A673 (cell line): ENCODE results near the gene CCDC171. TPM values are rescaled to one million over a fixed set of nuclear protein-coding genes. Genes with fewer than 3 reads are reported as not detected.

ENCODE experiments used
- BruUV-seq: library from RNA; stranded (reverse); fragments of 400-500 nt; replicated peaks from 2 replicates; lab custom pipeline; 2021; lab: Mats Ljungman, UMichigan
- CTCF ChIA-PET: fragments of 300-600 bp; sonication (Branson Sonifier 250); formaldehyde crosslinking; loops from one replicate; lab custom pipeline; 2022; ENCODE audit warnings: antibody characterized with exemption; lab: Charles Lee
- POLR2A ChIA-PET: fragments of 300-600 bp; sonication (Branson Sonifier 250); formaldehyde crosslinking; loops from one replicate; lab custom pipeline; 2022; ENCODE audit warnings: antibody characterized with exemption; ENCODE audit not compliant: low non-redundant PET; lab: Charles Lee
- DNase-seq: peaks from one replicate; pipeline ENCODE4 v3.0.0-alpha.2; 2015; ENCODE audit warnings: low spot score
- H3K27ac ChIP-seq: fragments of 200-600 bp; sonication (generic); 2 replicates; pipeline ENCODE4 v1.5.1; 2016; ENCODE audit warnings: mixed run types, low read depth, mild to moderate bottlenecking, mixed read lengths, antibody characterized with exemption, low read length; ENCODE audit not compliant: poor library complexity, severe bottlenecking
- H3K27me3 ChIP-seq: fragments of 200-600 bp; sonication (generic); replicated peaks from 2 replicates; pipeline ENCODE4 v1.6.1; 2017; ENCODE audit warnings: mixed run types, low read depth, mild to moderate bottlenecking, mixed read lengths, antibody characterized with exemption, low read length; ENCODE audit not compliant: insufficient read depth, poor library complexity
- H3K36me3 ChIP-seq: fragments of 200-600 bp; sonication (generic); 2 replicates; pipeline ENCODE4 v1.6.1; 2016; ENCODE audit warnings: mixed run types, mild to moderate bottlenecking, mixed read lengths, antibody characterized with exemption, low read length; ENCODE audit not compliant: insufficient read depth, poor library complexity, severe bottlenecking
- H3K4me1 ChIP-seq: fragments of 200-600 bp; sonication (generic); 2 replicates; pipeline ENCODE4 v1.6.1; 2017; ENCODE audit warnings: mixed run types, mild to moderate bottlenecking, mixed read lengths, antibody characterized with exemption, low read length; ENCODE audit not compliant: insufficient read depth, poor library complexity, severe bottlenecking
- H3K4me3 ChIP-seq: fragments of 200-600 bp; sonication (generic); 2 replicates; pipeline ENCODE4 v1.5.1; 2016; ENCODE audit warnings: low read depth, mixed run types, mild to moderate bottlenecking, mixed read lengths, low read length; ENCODE audit not compliant: poor library complexity, severe bottlenecking
- H3K9me3 ChIP-seq: fragments of 200-600 bp; sonication (generic); 2 replicates; pipeline ENCODE4 v1.6.1; 2016; ENCODE audit warnings: mixed run types, low read depth, mild to moderate bottlenecking, mixed read lengths, antibody characterized with exemption, low read length; ENCODE audit not compliant: poor library complexity, severe bottlenecking
- EZH2 ChIP-seq: fragments of 200-600 bp; sonication (generic); IDR thresholded peaks from 2 replicates; pipeline ENCODE4 v1.6.1; 2017; ENCODE audit warnings: borderline replicate concordance, low read depth, mild to moderate bottlenecking, mixed read lengths, antibody characterized with exemption, low read length; ENCODE audit not compliant: poor library complexity, severe bottlenecking
- intact Hi-C: fragments of 100-400 bp; cut with micrococcal nuclease; formaldehyde crosslinking; loops from one replicate; pipeline ENCODE4 v1.10.0; 2022; ENCODE audit not compliant: unreplicated experiment
- total RNA-seq: library from RNA; stranded (reverse); gene quantifications from 2 replicates; pipeline ENCODE4 v1.2.3, GENCODE V29; 2021
- TF ChIP-seq, protein P1 (sequence below): fragments of 300-800, 200-600 bp; sonication (generic); conservative IDR thresholded peaks from 2 replicates; pipeline ENCODE4 v1.5.1; 2017; ENCODE audit warnings: low read depth, mild to moderate bottlenecking, antibody characterized with exemption, low read length, moderate library complexity, mixed read lengths

The CCDC171 gene
- total RNA-seq, 1 experiment from 2014 or later: 72.5 TPM

GRCh38 chr9:15724016-15724415 lies 171.2 kb downstream of the CCDC171 start:
- ChIA-PET POLR2A (no interaction called here), CTCF (no interaction called here)
- Histone ChIP-seq H3K9me3 (no peaks in the 10 kb centered on the region), H3K36me3 (no peaks in the 10 kb centered on the region), H3K4me1 (no peaks in the 10 kb centered on the region), H3K27ac (no peak overlapping the region), H3K27me3 (no peaks in the 10 kb centered on the region), H3K4me3 (no peak overlapping the region)
- DNase-seq: no peak
- no peak for TF ChIP-seq EZH2
- TF ChIP-seq, protein P1, sequence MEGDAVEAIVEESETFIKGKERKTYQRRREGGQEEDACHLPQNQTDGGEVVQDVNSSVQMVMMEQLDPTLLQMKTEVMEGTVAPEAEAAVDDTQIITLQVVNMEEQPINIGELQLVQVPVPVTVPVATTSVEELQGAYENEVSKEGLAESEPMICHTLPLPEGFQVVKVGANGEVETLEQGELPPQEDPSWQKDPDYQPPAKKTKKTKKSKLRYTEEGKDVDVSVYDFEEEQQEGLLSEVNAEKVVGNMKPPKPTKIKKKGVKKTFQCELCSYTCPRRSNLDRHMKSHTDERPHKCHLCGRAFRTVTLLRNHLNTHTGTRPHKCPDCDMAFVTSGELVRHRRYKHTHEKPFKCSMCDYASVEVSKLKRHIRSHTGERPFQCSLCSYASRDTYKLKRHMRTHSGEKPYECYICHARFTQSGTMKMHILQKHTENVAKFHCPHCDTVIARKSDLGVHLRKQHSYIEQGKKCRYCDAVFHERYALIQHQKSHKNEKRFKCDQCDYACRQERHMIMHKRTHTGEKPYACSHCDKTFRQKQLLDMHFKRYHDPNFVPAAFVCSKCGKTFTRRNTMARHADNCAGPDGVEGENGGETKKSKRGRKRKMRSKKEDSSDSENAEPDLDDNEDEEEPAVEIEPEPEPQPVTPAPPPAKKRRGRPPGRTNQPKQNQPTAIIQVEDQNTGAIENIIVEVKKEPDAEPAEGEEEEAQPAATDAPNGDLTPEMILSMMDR: no peak
- no TSS peak for BruUV-seq
- intact Hi-C loops: no loop called here

DNA sequence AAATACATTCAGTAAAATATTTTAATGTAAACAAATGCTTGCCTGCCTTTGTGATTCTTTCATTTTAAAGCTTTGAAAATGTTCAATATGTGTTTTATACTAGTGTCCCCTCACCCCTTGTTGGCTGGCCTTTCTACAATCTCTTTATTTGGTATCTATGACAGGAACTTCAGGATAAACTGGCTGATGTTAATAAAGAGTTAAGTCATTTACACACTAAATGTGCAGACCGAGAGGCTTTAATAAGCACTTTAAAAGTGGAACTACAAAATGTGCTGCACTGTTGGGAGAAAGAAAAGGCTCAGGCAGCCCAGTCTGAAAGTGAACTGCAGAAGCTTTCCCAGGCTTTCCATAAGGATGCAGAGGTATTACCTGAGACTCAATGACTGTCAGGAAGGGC lies 171.8 kb downstream of the CCDC171 start:
- intact Hi-C loops: no loop called here
- ChIA-PET POLR2A (no interaction called here), CTCF (no interaction called here)
- no TSS peak for BruUV-seq
- no peak for DNase-seq
- Histone ChIP-seq H3K4me1 (no peaks in the 10 kb centered on the region), H3K27ac (no peak overlapping the region), H3K4me3 (no peak overlapping the region), H3K27me3 (no peaks in the 10 kb centered on the region), H3K9me3 (no peaks in the 10 kb centered on the region), H3K36me3 (no peaks in the 10 kb centered on the region)
- TF ChIP-seq, protein P1: no peak
- no peak for TF ChIP-seq EZH2

DNA sequence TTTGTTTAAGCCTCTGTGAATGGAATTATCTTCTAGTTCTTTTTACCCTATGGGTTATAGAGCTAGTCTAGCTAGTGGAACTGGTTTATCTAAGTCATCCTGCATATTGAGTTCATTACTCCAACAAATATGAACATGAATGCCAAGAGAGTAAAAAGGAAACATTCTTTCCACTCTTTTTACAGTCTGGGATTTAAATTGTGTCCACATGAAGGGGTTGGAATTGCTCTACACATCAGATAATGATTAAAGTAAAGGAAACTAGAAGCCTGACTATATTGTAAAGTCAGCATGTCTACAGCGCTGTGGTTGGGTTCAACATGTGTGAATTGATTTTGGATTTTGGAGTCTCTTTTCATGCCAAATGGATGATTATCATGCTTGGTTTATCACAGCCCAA lies 173.1 kb downstream of the CCDC171 start:
- Histone ChIP-seq H3K27me3 (no peaks in the 10 kb centered on the region), H3K4me1 (no peaks in the 10 kb centered on the region), H3K27ac (no peak overlapping the region), H3K4me3 (no peak overlapping the region), H3K9me3 (no peaks in the 10 kb centered on the region), H3K36me3 (no peaks in the 10 kb centered on the region)
- DNase-seq: no peak
- ChIA-PET POLR2A (no interaction called here), CTCF (no interaction called here)
- TF ChIP-seq, protein P1: no peak
- no peak for TF ChIP-seq EZH2
- intact Hi-C loops: no loop called here
- no TSS peak for BruUV-seq
